ENCODE measurements around the gene PPIL4.
A peak's percentile ranks its signal among the peaks of the same experiment; 100 is the strongest.
"Not testable (repeated sequence)": the region's sequence is repeated elsewhere in the genome, so short reads cannot be mapped to it uniquely, and the experiment has no call there.

Gene PPIL4

GRCh38 chr6:149500096-149500495, 45.7 kb downstream of the PPIL4 start:
- no peaks in the 10 kb centered on the region for H3K27me3 Mint-ChIP-seq (ENCODE audit: low read depth)
- H3K4me3 Mint-ChIP-seq: no peak overlapping the region

GRCh38 chr6:149499066-149499465, 46.8 kb downstream of the PPIL4 start:
- TF ChIP-seq CTCF (IDR thresholded peaks at IDR 0.05; ENCODE audit: unreplicated experiment in 3 of 3): no peak
- Mint-ChIP-seq H3K9me3 (no peaks in the 10 kb centered on the region), H3K27ac (peak overlapping the region in 2 of 3 experiments; percentile 15 to 35), H3K27me3 (ENCODE audit: low read depth) (no peaks in the 10 kb centered on the region), H3K36me3 (ENCODE audit: low read depth) (peaks cover 3% of the 10 kb centered on the region), H3K4me1 (peaks cover 5% of the 10 kb centered on the region), H3K4me3 (no peak overlapping the region)

More at GRCh38 chr6:149500096-149500495, 45.7 kb downstream of the PPIL4 start:
- no peak for TF ChIP-seq CTCF (IDR thresholded peaks at IDR 0.05; ENCODE audit: unreplicated experiment in 3 of 3)
- peaks cover 6% of the 10 kb centered on the region for H3K36me3 Mint-ChIP-seq (ENCODE audit: low read depth)
- H3K4me1 Mint-ChIP-seq: peaks cover 5% of the 10 kb centered on the region
- no peak overlapping the region for H3K27ac Mint-ChIP-seq
- no peaks in the 10 kb centered on the region for H3K9me3 Mint-ChIP-seq

- no peak for TF ChIP-seq CTCF (IDR thresholded peaks at IDR 0.05; ENCODE audit: unreplicated experiment in 3 of 3)
- H3K4me3 Mint-ChIP-seq: no peak overlapping the region
- H3K4me1 Mint-ChIP-seq: peaks cover 5% of the 10 kb centered on the region
- H3K36me3 Mint-ChIP-seq (ENCODE audit: low read depth): no peaks in the 10 kb centered on the region
- H3K27me3 Mint-ChIP-seq (ENCODE audit: low read depth): no peaks in the 10 kb centered on the region
- no peak overlapping the region for H3K27ac Mint-ChIP-seq
- no peaks in the 10 kb centered on the region for H3K9me3 Mint-ChIP-seq
Measured at GRCh38 chr6:149497365-149497764, 48.5 kb downstream of the PPIL4 start.

- H3K9me3 Mint-ChIP-seq; H3K27ac Mint-ChIP-seq; H3K4me3 Mint-ChIP-seq; H3K4me1 Mint-ChIP-seq; H3K27me3 Mint-ChIP-seq (ENCODE audit: low read depth); H3K36me3 Mint-ChIP-seq (ENCODE audit: low read depth): not testable (repeated sequence)
Measured at GRCh38 chr6:149496597-149496996, 49.2 kb downstream of the PPIL4 start.

- not testable (repeated sequence) for H3K4me3 Mint-ChIP-seq; H3K27ac Mint-ChIP-seq; H3K4me1 Mint-ChIP-seq; H3K9me3 Mint-ChIP-seq; H3K27me3 Mint-ChIP-seq (ENCODE audit: low read depth); H3K36me3 Mint-ChIP-seq (ENCODE audit: low read depth)
Measured at GRCh38 chr6:149495349-149496016, 50.4 kb downstream of the PPIL4 start.

- H3K9me3 Mint-ChIP-seq; H3K27ac Mint-ChIP-seq; H3K27me3 Mint-ChIP-seq (ENCODE audit: low read depth); H3K36me3 Mint-ChIP-seq (ENCODE audit: low read depth); H3K4me1 Mint-ChIP-seq; H3K4me3 Mint-ChIP-seq: not testable (repeated sequence)
Measured at GRCh38 chr6:149494810-149495209, 51.0 kb downstream of the PPIL4 start.

GRCh38 chr6:149493761-149494320, 52.0 kb downstream of the PPIL4 start:
- H3K4me1 Mint-ChIP-seq: peaks cover 5% of the 10 kb centered on the region
- no peak for TF ChIP-seq CTCF (IDR thresholded peaks at IDR 0.05; ENCODE audit: unreplicated experiment in 3 of 3)
- H3K36me3 Mint-ChIP-seq (ENCODE audit: low read depth): no peaks in the 10 kb centered on the region
- H3K27ac Mint-ChIP-seq: no peak overlapping the region
- no peak overlapping the region for H3K4me3 Mint-ChIP-seq
- H3K9me3 Mint-ChIP-seq: no peaks in the 10 kb centered on the region
- H3K27me3 Mint-ChIP-seq (ENCODE audit: low read depth): no peaks in the 10 kb centered on the region

Measured in nephron (organoid).